OCI-LY3 (cell line): ENCODE measurements around the gene FRZB.

ENCODE experiments used
- H2AFZ ChIP-seq: fragments of 200-600, 300-600 bp; shearing (Covaris generic); 2 replicates; pipeline ENCODE4 v1.6.0; 2014; ENCODE audit warnings: antibody characterized with exemption, low read depth, low read length
- H3K27ac ChIP-seq: fragments of 200-600, 300-600 bp; sonication (generic); 2 replicates; pipeline ENCODE4 v1.5.1; 2014; ENCODE audit warnings: mild to moderate bottlenecking, low read length, moderate library complexity, mixed read lengths
- H3K27me3 ChIP-seq: fragments of 200-600, 300-600 bp; sonication (generic); 2 replicates; pipeline ENCODE4 v1.6.1; 2014; ENCODE audit warnings: low read depth, low read length, mixed read lengths
- H3K36me3 ChIP-seq: fragments of 200-600, 300-600 bp; sonication (generic); replicated peaks from 2 replicates; pipeline ENCODE3; 2014; ENCODE audit warnings: low read depth, low read length, mixed read lengths
- H3K4me1 ChIP-seq: fragments of 300-600, 200-600 bp; sonication (generic); 2 replicates; pipeline ENCODE4 v1.6.1; 2014; ENCODE audit warnings: low read length, mixed read lengths
- H3K4me2 ChIP-seq: fragments of 200-600, 300-600 bp; sonication (generic); 2 replicates; pipeline ENCODE4 v1.6.1; 2014; ENCODE audit warnings: low read length, mixed read lengths
- H3K4me3 ChIP-seq: fragments of 300-600, 200-600 bp; sonication (generic); 2 replicates; pipeline ENCODE4 v1.5.1; 2014; ENCODE audit warnings: antibody characterized with exemption, mild to moderate bottlenecking, low read length, moderate library complexity
- H3K79me2 ChIP-seq: fragments of 300-600, 200-600 bp; shearing (Covaris generic); 2 replicates; pipeline ENCODE4 v1.6.1; 2014; ENCODE audit warnings: mild to moderate bottlenecking, low read length, mixed read lengths
- H3K9ac ChIP-seq: fragments of 300-600, 200-600 bp; shearing (Covaris generic); 2 replicates; pipeline ENCODE4 v1.6.0; 2014; ENCODE audit warnings: mild to moderate bottlenecking, low read length, moderate library complexity
- H3K9me3 ChIP-seq: fragments of 200-600, 300-600 bp; shearing (Covaris generic); 2 replicates; pipeline ENCODE4 v1.6.1; 2014; ENCODE audit warnings: low read length, mixed read lengths; ENCODE audit not compliant: insufficient read depth
- H4K20me1 ChIP-seq: fragments of 200-600, 300-600 bp; sonication (generic); 2 replicates; pipeline ENCODE4 v1.6.1; 2016; ENCODE audit warnings: low read length, mixed read lengths; ENCODE audit not compliant: insufficient read depth
- CTCF ChIP-seq: fragments of 200-600, 300-600 bp; sonication (generic); IDR thresholded peaks from 2 replicates; pipeline ENCODE4 v1.5.1; 2014; ENCODE audit warnings: antibody characterized with exemption, low read length, low read depth
- EZH2phosphoT487 ChIP-seq: fragments of 200-600 bp; shearing (Covaris generic); IDR thresholded peaks from 2 replicates; pipeline ENCODE4 v1.6.1; 2018; ENCODE audit warnings: antibody characterized with exemption, mixed run types, low read depth

Gene FRZB

GRCh38 chr2:182855376-182855775 lies 11.1 kb downstream of the FRZB start:
- Histone ChIP-seq H3K27me3 (no peaks in the 10 kb centered on the region), H3K79me2 (no peaks in the 10 kb centered on the region), H4K20me1 (no peaks in the 10 kb centered on the region), H3K36me3 (no peaks in the 10 kb centered on the region), H3K9ac (no peak overlapping the region), H2AFZ (no peak overlapping the region), H3K4me3 (no peak overlapping the region), H3K9me3 (no peaks in the 10 kb centered on the region), H3K4me1 (no peaks in the 10 kb centered on the region), H3K27ac (no peak overlapping the region), H3K4me2 (no peak overlapping the region)
- TF ChIP-seq EZH2phosphoT487 (no peak), CTCF (no peak)

GRCh38 chr2:182854375-182855105 lies 11.9 kb downstream of the FRZB start:
- Histone ChIP-seq H3K9me3 (no peaks in the 10 kb centered on the region), H2AFZ (no peak overlapping the region), H3K79me2 (no peaks in the 10 kb centered on the region), H4K20me1 (no peaks in the 10 kb centered on the region), H3K9ac (no peak overlapping the region), H3K36me3 (no peaks in the 10 kb centered on the region), H3K4me2 (no peak overlapping the region), H3K4me1 (no peaks in the 10 kb centered on the region), H3K4me3 (no peak overlapping the region), H3K27ac (no peak overlapping the region), H3K27me3 (no peaks in the 10 kb centered on the region)
- no peak for TF ChIP-seq CTCF
- no peak for TF ChIP-seq EZH2phosphoT487

GRCh38 chr2:182852801-182853200 lies 13.6 kb downstream of the FRZB start:
- H3K4me1 ChIP-seq = no peaks in the 10 kb centered on the region
- H3K79me2 ChIP-seq = no peaks in the 10 kb centered on the region
- no peak overlapping the region for H2AFZ ChIP-seq
- no peaks in the 10 kb centered on the region for H3K36me3 ChIP-seq
- no peak overlapping the region for H3K4me3 ChIP-seq
- no peak overlapping the region for H3K9ac ChIP-seq
- TF ChIP-seq EZH2phosphoT487 = no peak
- no peak for TF ChIP-seq CTCF
- H3K9me3 ChIP-seq = no peaks in the 10 kb centered on the region
- H4K20me1 ChIP-seq = no peaks in the 10 kb centered on the region
- H3K27me3 ChIP-seq = no peaks in the 10 kb centered on the region
- no peak overlapping the region for H3K27ac ChIP-seq
- no peak overlapping the region for H3K4me2 ChIP-seq

GRCh38 chr2:182852090-182852489 lies 14.3 kb downstream of the FRZB start:
- Histone ChIP-seq H3K4me3 (no peak overlapping the region), H3K79me2 (no peaks in the 10 kb centered on the region), H3K4me2 (no peak overlapping the region), H3K27ac (no peak overlapping the region), H3K9ac (no peak overlapping the region), H3K9me3 (no peaks in the 10 kb centered on the region), H3K27me3 (no peaks in the 10 kb centered on the region; the same call in 1 of the 2 replicates), H2AFZ (no peak overlapping the region), H3K4me1 (no peaks in the 10 kb centered on the region), H3K36me3 (no peaks in the 10 kb centered on the region), H4K20me1 (no peaks in the 10 kb centered on the region)
- TF ChIP-seq CTCF (no peak), EZH2phosphoT487 (no peak)
